Measurements from ENCODE around the gene MPRIP.

DNA sequence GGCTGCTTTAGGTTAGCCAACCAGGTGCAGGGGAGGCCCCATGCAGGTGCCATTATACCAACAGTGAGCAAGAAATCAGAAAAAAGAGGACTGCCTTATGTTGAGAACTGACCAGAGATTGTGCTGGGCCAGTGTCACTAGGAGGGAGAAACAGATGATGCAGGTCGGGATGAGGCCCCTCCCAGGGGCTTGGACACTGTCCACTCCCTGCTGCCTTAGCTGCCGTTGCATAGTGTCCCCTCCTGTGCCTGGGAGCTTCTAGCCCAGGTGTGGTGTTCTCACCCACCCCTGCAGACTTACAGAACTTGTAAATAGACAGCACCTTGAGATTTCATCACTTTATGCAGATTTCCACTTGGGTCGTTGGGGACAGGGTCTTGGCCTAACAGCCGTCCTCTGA, 127.1 kb downstream of the MPRIP start:
- no peak for TF ChIP-seq POLR2AphosphoS5 (IDR thresholded peaks at IDR 0.05; ENCODE audit: low read depth, low read length)
- no peak for TF ChIP-seq TAF1 (IDR thresholded peaks at IDR 0.05; ENCODE audit: low read depth, low read length)
- no peak for TF ChIP-seq POLR2A (IDR thresholded peaks at IDR 0.05; ENCODE audit: low read depth, low read length)
- TF ChIP-seq PAX5 (IDR thresholded peaks at IDR 0.05; ENCODE audit: insufficient read depth, low read length, severe bottlenecking) = no peak
- TF ChIP-seq SPI1 (IDR thresholded peaks at IDR 0.05; ENCODE audit: low read depth, low read length) = no peak
